HCT116 (cell line): ENCODE data around the gene GDI1.

Experiments used
- CEBPB ChIP-seq: IDR thresholded peaks from 2 replicates; pipeline ENCODE4 v1.6.1; 2012; ENCODE audit warnings: low read depth
- EZH2 ChIP-seq: fragments of 200-600 bp; sonication (generic); IDR thresholded peaks from 2 replicates; pipeline ENCODE4 v1.6.1; 2017; ENCODE audit warnings: antibody characterized with exemption, mixed run types
- EZH2phosphoT487 ChIP-seq: fragments of 200-600 bp; IDR thresholded peaks from 2 replicates; pipeline ENCODE4 v1.6.1; 2018; ENCODE audit warnings: antibody characterized with exemption, borderline replicate concordance
- JUND ChIP-seq: IDR thresholded peaks from 2 replicates; pipeline ENCODE4 v1.6.1; 2012
- POLR2A ChIP-seq: IDR thresholded peaks from 2 replicates; pipeline ENCODE4 v1.7.0; 2011; ENCODE audit warnings: borderline replicate concordance; ENCODE audit not compliant: insufficient read depth, insufficient read length; ENCODE audit errors: extremely low read depth
- POLR2AphosphoS5 ChIP-seq: IDR thresholded peaks from 2 replicates; pipeline ENCODE4 v1.6.1; 2011; ENCODE audit warnings: mild to moderate bottlenecking, low read depth, low read length, moderate library complexity
- SP1 ChIP-seq: IDR thresholded peaks from 2 replicates; pipeline ENCODE4 v1.6.1; 2012; ENCODE audit warnings: low read depth
- YY1 ChIP-seq: IDR thresholded peaks from 2 replicates; pipeline ENCODE4 v1.6.1; 2011; ENCODE audit warnings: low read length, low read depth, moderate library complexity, mild to moderate bottlenecking; ENCODE audit not compliant: insufficient replicate concordance; ENCODE audit errors: extremely low read depth
- ZNF274 ChIP-seq: fragments of 200-500 bp; sonication (Bioruptor generic); IDR thresholded peaks from 2 replicates; pipeline ENCODE4 v1.6.1; 2014; ENCODE audit warnings: mild to moderate bottlenecking, low read depth, low read length, inconsistent platforms
- TF ChIP-seq, protein P1 (sequence below), 3 experiments: fragments of 200-600 bp in 1 of 3; sonication (generic) in 1 of 3; IDR thresholded peaks in 2 of 3; conservative IDR thresholded peaks in 1 of 3; 2 replicates each; pipeline ENCODE4 v1.5.1; 2012 to 2017; ENCODE audit warnings: low read depth in 2 of 3, low read length in 2 of 3, antibody characterized with exemption in 1 of 3, borderline replicate concordance in 1 of 3, control low read depth in 1 of 3, mild to moderate bottlenecking in 1 of 3, mixed read lengths in 1 of 3, mixed run types in 1 of 3, moderate library complexity in 1 of 3; ENCODE audit not compliant: insufficient read depth in 1 of 3
- TF ChIP-seq, protein P2 (sequence below): IDR thresholded peaks from 2 replicates; pipeline ENCODE4 v1.6.1; 2012; ENCODE audit warnings: low read depth
- TF ChIP-seq, protein P3 (sequence below): IDR thresholded peaks from 2 replicates; pipeline ENCODE4 v1.6.1; 2012
- TF ChIP-seq, protein P4 (sequence below): IDR thresholded peaks from 2 replicates; pipeline ENCODE4 v1.6.1; 2012

DNA sequence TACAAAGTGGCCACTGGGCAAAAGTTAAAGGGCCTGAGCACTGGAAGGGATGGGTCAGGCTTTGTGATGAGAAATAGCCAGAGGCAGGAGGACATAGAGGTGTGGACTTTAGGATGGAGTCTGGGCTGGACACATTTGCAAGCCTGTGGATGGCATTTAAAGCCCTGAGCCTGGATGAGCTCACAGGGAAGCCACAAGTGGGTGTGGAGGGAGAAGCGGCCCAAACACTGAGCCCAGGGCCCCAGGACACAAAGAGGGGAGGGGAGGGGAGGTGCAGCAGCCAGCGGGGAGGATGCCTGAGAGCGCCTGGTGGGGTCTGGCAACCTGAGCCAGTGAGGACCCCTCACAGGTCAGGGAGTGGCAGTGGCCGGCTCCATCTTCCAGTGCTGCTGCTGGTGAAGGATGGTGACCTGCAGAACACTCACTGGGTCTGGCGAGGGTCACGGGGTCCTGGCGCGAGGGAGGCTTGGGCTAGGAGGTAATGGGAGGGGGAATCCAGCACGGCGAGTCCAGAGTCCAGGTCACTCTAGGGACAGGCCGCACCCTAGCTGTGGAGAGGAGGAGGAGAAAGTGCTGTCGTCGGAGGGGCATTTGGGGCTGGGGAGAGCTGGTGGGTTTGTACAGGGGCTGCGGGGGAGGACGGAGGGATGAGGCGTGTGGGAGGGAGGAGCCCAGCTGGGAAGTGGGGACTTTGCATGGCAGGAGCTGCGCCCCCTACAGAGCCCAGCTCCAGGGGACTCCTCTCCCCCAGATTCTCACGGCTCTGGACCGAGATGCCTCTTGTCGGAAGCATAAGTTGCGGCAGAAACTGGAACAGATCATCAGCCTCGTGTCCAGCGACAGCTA lies 35.1 kb downstream of the GDI1 start:
- TF ChIP-seq POLR2A (no peak), POLR2AphosphoS5 (no peak), YY1 (no peak), ZNF274 (no peak), SP1 (no peak), CEBPB (no peak), EZH2phosphoT487 (no peak), JUND (no peak), EZH2 (no peak)
- TF ChIP-seq, protein P1, sequence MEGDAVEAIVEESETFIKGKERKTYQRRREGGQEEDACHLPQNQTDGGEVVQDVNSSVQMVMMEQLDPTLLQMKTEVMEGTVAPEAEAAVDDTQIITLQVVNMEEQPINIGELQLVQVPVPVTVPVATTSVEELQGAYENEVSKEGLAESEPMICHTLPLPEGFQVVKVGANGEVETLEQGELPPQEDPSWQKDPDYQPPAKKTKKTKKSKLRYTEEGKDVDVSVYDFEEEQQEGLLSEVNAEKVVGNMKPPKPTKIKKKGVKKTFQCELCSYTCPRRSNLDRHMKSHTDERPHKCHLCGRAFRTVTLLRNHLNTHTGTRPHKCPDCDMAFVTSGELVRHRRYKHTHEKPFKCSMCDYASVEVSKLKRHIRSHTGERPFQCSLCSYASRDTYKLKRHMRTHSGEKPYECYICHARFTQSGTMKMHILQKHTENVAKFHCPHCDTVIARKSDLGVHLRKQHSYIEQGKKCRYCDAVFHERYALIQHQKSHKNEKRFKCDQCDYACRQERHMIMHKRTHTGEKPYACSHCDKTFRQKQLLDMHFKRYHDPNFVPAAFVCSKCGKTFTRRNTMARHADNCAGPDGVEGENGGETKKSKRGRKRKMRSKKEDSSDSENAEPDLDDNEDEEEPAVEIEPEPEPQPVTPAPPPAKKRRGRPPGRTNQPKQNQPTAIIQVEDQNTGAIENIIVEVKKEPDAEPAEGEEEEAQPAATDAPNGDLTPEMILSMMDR (IDR thresholded peaks at IDR 0.05 in 2 of 3, conservative IDR thresholded peaks at IDR 0.05 in 1 of 3; ENCODE audit: borderline replicate concordance in 1 of 3, insufficient read depth in 1 of 3, low read depth in 2 of 3, low read length in 2 of 3), result no peak
- TF ChIP-seq, protein P2, sequence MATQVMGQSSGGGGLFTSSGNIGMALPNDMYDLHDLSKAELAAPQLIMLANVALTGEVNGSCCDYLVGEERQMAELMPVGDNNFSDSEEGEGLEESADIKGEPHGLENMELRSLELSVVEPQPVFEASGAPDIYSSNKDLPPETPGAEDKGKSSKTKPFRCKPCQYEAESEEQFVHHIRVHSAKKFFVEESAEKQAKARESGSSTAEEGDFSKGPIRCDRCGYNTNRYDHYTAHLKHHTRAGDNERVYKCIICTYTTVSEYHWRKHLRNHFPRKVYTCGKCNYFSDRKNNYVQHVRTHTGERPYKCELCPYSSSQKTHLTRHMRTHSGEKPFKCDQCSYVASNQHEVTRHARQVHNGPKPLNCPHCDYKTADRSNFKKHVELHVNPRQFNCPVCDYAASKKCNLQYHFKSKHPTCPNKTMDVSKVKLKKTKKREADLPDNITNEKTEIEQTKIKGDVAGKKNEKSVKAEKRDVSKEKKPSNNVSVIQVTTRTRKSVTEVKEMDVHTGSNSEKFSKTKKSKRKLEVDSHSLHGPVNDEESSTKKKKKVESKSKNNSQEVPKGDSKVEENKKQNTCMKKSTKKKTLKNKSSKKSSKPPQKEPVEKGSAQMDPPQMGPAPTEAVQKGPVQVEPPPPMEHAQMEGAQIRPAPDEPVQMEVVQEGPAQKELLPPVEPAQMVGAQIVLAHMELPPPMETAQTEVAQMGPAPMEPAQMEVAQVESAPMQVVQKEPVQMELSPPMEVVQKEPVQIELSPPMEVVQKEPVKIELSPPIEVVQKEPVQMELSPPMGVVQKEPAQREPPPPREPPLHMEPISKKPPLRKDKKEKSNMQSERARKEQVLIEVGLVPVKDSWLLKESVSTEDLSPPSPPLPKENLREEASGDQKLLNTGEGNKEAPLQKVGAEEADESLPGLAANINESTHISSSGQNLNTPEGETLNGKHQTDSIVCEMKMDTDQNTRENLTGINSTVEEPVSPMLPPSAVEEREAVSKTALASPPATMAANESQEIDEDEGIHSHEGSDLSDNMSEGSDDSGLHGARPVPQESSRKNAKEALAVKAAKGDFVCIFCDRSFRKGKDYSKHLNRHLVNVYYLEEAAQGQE, result no peak
- TF ChIP-seq, protein P3, sequence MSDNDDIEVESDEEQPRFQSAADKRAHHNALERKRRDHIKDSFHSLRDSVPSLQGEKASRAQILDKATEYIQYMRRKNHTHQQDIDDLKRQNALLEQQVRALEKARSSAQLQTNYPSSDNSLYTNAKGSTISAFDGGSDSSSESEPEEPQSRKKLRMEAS, result no peak
- TF ChIP-seq, protein P4, sequence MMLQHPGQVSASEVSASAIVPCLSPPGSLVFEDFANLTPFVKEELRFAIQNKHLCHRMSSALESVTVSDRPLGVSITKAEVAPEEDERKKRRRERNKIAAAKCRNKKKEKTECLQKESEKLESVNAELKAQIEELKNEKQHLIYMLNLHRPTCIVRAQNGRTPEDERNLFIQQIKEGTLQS, result no peak
